Amniotic stem cell (primary cell): Measurements from ENCODE around the gene MCCC2.
"Not testable (repeated sequence)": the region's sequence is repeated elsewhere in the genome, so short reads cannot be mapped to it uniquely, and the experiment has no call there.

Experiments
- DNase-seq: peaks from one replicate; lab custom pipeline; 2025; lab: John Stamatoyannopoulos, UW

Gene MCCC2

GRCh38 chr5:71597001-71597400, 9.9 kb downstream of the MCCC2 start:
- DNase-seq = no peak

- DNase-seq = no peak
These were observed 13.6 kb downstream of the MCCC2 start for GRCh38 chr5:71600783-71601182.

DNA sequence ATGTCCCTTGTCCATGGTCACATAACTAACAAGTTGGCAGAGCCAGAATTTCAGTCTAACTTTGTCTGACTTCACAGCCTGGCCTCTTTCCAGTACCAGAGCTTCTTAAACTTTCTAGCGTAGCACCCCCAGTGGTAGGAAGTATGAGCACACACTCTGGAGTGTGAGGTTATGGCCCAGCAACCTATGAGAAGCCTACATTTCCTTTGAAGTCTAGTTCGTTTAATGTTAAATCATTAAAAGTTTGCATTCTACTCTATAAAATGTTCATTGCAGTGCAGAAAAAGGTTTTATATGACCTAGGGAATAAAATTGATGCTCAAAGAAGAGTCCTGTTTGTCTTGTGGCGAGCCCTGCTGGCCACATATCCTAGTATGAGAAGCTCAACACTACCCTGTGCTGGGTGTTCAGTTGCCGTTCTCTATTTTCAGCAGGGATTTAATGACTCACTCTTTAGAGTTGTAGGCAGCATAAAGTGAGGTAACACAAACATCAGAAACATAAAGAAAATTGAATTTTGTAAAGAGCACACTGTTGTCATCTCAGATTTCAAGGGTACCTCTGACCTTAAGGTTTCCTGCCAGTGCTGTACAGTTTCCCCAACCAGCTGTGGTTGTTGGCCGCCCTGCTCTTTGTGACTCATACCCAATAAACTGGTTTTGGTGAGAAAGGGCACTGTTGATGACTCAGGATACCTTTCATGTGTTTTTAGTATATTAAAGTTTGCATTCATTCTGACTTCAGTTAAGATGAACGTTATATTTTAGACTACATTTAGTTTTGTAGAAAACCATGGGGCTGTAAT, 14.3 kb downstream of the MCCC2 start:
- peak; percentile 85 for DNase-seq

DNA sequence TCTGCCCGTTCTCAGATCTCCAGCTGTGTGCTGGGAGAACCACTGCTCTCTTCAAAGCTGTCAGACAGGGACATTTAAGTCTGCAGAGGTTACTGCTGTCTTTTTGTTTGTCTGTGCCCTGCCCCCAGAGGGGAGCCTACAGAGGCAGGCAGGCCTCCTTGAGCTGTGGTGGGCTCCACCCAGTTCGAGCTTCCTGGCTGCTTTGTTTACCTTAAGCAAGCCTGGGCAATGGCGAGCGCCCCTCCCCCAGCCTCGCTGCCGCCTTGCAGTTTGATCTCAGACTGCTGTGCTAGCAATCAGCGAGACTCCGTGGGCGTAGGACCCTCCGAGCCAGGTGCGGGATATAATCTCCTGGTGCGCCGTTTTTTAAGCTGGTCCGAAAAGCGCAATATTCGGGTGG, 22.8 kb downstream of the MCCC2 start:
- not testable (repeated sequence) for DNase-seq

GRCh38 chr5:71615809-71616208, 28.7 kb downstream of the MCCC2 start:
- DNase-seq = no peak

DNA sequence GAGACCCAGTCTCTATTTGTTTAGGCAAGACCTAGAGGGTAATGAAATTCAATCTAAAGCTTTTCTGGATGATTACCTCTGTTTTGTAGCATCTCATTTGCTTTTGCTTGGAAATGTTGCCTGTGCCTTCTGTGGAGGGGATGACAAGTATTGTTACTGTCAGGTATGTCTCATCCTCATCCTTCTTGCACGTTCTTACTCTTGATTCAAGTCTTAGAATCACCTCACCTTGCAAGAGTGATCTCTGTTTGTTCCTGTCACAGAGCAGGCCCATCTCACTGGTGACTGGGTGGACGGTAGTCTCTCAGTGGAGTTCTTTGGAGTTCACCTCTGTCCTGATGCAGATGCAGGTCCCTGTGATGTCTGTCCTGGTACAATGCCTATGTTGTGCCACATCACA, 33.5 kb downstream of the MCCC2 start:
- DNase-seq = no peak

DNA sequence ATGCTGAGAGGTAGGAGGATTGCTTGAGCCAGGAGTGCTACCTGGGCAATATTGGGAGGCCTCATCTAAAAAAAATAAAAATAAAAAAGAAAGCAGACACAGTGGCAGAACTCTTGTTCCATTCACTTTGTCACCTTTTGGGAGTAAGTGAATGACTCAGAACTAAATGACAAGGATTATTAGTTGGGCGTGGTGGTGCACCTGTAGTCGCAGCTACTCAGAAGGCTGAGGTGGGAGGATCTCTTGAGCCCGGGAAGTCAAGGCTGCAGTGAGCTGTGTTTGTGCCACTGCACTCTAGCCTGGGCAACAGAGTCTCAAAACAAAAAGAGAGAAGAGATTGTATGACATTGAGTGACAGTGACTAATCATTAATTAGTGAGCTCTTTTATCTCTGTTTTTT, 34.1 kb downstream of the MCCC2 start:
- no peak for DNase-seq

GRCh38 chr5:71621741-71622140, 34.6 kb downstream of the MCCC2 start:
- no peak for DNase-seq

- no peak for DNase-seq
These were observed 36.2 kb downstream of the MCCC2 start for GRCh38 chr5:71623221-71623794.

GRCh38 chr5:71629950-71630349, 42.8 kb downstream of the MCCC2 start:
- no peak for DNase-seq

DNA sequence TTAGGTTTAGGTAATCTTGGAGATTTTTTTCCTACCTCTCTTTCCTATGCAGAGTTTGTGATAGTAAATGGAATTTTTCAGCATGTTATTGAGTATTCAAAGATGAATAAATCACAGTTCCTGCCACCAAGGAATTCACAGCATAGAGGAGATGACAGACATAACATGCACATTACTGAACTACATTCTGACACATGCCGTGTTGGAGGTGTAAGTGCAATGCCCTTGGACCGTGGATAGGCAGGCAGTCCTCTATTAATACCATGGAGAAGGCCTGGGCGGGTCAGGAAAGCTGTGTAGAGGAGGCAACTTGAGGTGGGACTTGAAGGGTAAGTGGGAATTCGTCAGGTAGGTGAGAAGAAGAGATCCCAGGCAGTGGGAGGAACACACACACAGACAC, 43.9 kb downstream of the MCCC2 start:
- DNase-seq = no peak

- no peak for DNase-seq
These were observed 45.0 kb downstream of the MCCC2 start for GRCh38 chr5:71632168-71632567.

DNA sequence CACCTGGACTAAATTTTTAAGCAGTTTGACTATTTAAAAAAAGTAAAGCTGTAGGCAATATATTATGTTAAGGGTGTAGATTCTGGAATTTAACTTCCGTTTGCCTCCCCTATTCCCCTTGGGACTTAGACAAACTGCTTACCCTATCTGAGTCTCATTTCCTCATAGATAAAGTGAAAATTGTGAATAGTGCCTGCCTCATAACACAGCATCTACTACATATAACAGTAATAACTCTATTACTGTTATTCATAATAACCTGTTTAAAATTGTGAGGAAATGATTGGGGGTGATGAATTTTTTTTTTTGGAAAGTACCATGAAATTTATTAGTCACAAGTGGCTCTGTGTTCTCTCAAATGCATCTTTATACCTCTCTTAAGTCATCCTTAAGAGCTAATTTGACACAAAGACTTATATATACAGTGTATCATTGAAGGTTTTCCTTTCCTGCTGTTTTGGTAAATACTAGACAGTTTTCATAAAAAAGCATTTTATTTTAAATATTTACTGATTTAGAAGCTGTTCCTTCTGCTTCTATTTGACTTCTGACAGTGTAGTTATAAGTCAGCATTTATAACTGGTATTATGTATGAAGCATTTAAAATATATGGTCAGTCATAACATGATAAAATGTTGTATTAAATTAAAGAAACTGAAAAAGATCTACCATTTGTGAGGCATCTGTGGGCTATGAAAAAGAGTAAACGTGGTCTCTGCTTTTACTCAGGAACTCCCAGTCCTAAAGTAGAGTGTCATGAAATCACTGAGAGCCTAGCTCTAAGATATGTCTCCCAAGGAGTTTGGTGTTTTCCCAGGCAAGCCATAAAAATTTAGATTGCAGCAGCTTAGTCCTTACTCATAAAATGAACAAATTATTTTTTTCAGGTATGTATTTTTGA, 46.4 kb downstream of the MCCC2 start:
- DNase-seq = no peak

- DNase-seq = no peak
These were observed 50.0 kb downstream of the MCCC2 start for GRCh38 chr5:71637133-71637532.

- no peak for DNase-seq
These were observed 53.3 kb downstream of the MCCC2 start for GRCh38 chr5:71640408-71640807.

DNA sequence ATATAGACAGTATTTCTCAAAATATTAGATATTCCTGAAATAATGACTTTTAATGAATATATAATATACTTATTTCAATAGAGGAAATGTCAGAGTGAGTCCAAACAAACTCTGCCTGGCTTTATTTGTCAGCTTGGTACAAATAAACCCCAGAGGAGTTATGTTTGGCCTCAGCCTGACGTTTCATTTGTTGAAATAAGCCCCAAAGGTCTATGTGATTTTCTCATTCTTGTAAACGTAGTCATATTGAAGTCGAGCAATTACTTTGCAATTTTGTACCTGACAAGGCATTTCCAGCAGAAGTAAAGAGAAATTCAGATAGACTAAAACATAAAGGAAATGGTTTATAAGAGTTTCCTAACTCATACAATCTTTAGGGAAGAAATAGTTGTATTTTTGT, 57.9 kb downstream of the MCCC2 start:
- DNase-seq = no peak

DNA sequence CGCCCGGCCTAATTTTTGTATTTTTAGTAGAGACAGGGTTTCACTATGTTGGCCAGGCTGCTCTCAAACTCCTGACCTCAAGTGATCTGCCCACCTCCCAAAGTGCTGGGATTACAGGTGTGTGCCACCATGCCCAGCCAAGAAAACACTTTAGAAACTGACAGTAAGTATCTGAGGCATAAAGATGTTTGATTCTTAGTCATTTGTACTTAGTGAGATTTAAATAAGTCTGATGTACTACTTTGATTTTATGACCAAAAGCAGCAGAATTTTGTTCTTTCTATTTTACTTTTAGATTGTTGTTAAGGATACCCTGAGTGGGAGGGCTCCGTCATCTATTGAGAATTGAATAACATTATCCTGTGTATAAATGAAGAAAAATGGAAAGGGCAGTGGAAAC, 63.8 kb downstream of the MCCC2 start:
- DNase-seq = not testable (repeated sequence)

DNA sequence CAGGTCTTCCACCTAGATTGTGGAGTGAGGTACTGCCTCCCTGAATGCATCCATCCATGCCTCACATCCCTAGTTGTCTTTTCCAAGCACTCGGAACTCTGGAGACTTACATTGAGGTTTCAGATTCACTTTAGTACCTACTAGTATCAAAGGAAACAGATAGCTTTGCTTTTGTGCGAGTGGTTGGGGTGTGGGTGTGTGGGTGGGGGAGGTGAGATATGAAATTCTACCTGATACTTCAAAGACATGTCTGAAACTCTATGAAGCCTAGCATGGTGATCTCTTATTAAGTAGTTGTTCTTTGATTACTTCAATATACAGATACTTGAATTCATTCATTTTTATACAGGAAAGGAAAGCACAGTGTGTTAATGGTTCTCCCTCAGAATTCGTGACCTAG, 64.4 kb downstream of the MCCC2 start:
- DNase-seq = no peak

GRCh38 chr5:71652349-71652748, 65.2 kb downstream of the MCCC2 start:
- DNase-seq = no peak

GRCh38 chr5:71652803-71653543, 65.8 kb downstream of the MCCC2 start:
- no peak for DNase-seq

GRCh38 chr5:71658916-71659662, 71.9 kb downstream of the MCCC2 start:
- DNase-seq = no peak
